Neural cell (in vitro differentiated cells): ENCODE results near the gene VEGFB.

Experiments
- CTCF ChIP-seq: fragments of 450-650 bp; IDR thresholded peaks from 2 replicates; pipeline ENCODE4 v1.5.1; 2014; ENCODE audit warnings: antibody characterized with exemption, mild to moderate bottlenecking, moderate library complexity; ENCODE audit not compliant: poor library complexity, severe bottlenecking
- EP300 ChIP-seq: fragments of 450-650 bp; conservative IDR thresholded peaks from 2 replicates; pipeline ENCODE4 v1.6.1; 2014; ENCODE audit warnings: antibody characterized with exemption, mild to moderate bottlenecking, moderate library complexity; ENCODE audit not compliant: poor library complexity, severe bottlenecking
- EZH2 ChIP-seq: fragments of 200-600, 300-800 bp; shearing (Covaris generic), sonication (generic); IDR thresholded peaks from 2 replicates; pipeline ENCODE4 v1.6.1; 2014; ENCODE audit warnings: antibody characterized with exemption, low read length, borderline replicate concordance, mild to moderate bottlenecking; ENCODE audit not compliant: insufficient read depth, poor library complexity, severe bottlenecking
- POLR2AphosphoS5 ChIP-seq: IDR thresholded peaks from 2 replicates; pipeline ENCODE4 v1.6.1; 2012
- RAD21 ChIP-seq: fragments of 450-650 bp; conservative IDR thresholded peaks from 2 replicates; pipeline ENCODE4 v1.6.1; 2014; ENCODE audit warnings: antibody characterized with exemption, mild to moderate bottlenecking, moderate library complexity
- SMC3 ChIP-seq: fragments of 450-650 bp; conservative IDR thresholded peaks from 2 replicates; pipeline ENCODE4 v1.6.1; 2014; ENCODE audit warnings: antibody characterized with exemption, mild to moderate bottlenecking, moderate library complexity; ENCODE audit not compliant: poor library complexity
- TAF1 ChIP-seq: IDR thresholded peaks from 2 replicates; pipeline ENCODE4 v1.6.1; 2012; ENCODE audit warnings: low read depth
- TF ChIP-seq, protein P1 (sequence below): IDR thresholded peaks from 2 replicates; pipeline ENCODE4 v1.6.1; 2012; ENCODE audit warnings: borderline replicate concordance

DNA sequence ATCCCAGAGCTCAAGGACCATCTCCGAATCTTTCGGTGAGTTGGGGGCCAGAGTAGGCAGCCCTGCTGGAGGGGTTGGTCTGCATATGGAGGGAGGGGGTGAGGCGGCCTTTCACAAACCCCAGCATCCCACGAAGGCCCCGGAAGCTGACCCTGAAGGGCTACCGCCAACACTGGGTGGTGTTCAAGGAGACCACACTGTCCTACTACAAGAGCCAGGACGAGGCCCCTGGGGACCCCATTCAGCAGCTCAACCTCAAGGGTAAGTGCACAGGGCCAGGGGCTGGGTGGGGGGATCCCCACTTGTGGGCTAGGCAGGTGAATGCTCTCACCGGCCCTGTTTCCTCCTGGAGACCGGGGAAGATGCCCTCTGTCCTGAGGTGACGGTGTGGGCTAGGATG, 14.6 kb upstream of the VEGFB start:
- TF ChIP-seq CTCF (no peak), POLR2AphosphoS5 (no peak), RAD21 (no peak), EP300 (no peak), TAF1 (no peak), EZH2 (no peak), SMC3 (no peak)
- TF ChIP-seq, protein P1, sequence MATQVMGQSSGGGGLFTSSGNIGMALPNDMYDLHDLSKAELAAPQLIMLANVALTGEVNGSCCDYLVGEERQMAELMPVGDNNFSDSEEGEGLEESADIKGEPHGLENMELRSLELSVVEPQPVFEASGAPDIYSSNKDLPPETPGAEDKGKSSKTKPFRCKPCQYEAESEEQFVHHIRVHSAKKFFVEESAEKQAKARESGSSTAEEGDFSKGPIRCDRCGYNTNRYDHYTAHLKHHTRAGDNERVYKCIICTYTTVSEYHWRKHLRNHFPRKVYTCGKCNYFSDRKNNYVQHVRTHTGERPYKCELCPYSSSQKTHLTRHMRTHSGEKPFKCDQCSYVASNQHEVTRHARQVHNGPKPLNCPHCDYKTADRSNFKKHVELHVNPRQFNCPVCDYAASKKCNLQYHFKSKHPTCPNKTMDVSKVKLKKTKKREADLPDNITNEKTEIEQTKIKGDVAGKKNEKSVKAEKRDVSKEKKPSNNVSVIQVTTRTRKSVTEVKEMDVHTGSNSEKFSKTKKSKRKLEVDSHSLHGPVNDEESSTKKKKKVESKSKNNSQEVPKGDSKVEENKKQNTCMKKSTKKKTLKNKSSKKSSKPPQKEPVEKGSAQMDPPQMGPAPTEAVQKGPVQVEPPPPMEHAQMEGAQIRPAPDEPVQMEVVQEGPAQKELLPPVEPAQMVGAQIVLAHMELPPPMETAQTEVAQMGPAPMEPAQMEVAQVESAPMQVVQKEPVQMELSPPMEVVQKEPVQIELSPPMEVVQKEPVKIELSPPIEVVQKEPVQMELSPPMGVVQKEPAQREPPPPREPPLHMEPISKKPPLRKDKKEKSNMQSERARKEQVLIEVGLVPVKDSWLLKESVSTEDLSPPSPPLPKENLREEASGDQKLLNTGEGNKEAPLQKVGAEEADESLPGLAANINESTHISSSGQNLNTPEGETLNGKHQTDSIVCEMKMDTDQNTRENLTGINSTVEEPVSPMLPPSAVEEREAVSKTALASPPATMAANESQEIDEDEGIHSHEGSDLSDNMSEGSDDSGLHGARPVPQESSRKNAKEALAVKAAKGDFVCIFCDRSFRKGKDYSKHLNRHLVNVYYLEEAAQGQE, result no peak
